ENCODE measurements around the gene AKAP3.

Gene AKAP3

GRCh38 chr12:4595881-4596280 is 53.0 kb downstream of the AKAP3 start:
- no peak for DNase-seq (ENCODE audit: low read depth)

GRCh38 chr12:4591180-4591687 is 57.6 kb downstream of the AKAP3 start:
- DNase-seq (ENCODE audit: low read depth) = no peak

- no peak for DNase-seq (ENCODE audit: low read depth)
Measured at GRCh38 chr12:4589941-4590340, 58.9 kb downstream of the AKAP3 start.

DNA sequence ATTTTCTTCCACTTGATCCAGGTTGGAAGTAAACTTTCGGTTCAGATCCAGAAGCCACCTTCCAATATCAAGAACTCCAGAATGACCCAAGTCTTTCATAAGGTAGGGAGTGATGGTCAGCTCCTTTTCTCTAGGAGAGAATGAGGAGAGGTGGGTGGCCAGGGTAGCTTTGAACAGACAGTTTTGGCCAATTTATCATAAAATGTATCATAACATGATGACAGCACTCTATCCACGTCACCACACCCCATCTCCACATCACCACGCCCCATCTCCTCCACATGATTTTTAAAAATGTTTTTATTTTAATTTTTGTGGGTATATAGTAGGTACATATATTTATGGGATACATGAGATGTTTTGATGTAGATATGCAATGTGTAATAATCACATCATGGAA is 59.9 kb downstream of the AKAP3 start:
- DNase-seq (ENCODE audit: low read depth) = no peak

DNA sequence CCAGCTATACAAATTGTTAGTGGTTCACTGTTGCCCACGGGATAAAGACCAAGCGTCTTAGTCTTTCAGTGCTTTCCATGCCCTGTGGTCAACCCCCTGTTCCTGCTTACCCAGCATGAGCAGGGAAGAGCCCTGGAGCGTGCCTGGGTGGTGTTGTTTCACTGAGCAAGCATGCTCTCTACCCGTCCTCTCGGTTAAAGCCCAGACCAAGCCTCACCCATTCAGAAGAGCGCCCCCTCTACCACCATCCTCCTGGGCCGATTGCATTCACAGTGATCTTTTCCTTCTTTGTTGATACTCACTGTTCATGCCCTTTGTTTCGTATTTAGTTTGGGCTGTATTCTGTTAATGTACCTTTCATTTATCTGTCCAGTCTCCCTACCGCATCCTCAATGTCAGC is 61.7 kb downstream of the AKAP3 start:
- no peak for DNase-seq (ENCODE audit: low read depth)

DNA sequence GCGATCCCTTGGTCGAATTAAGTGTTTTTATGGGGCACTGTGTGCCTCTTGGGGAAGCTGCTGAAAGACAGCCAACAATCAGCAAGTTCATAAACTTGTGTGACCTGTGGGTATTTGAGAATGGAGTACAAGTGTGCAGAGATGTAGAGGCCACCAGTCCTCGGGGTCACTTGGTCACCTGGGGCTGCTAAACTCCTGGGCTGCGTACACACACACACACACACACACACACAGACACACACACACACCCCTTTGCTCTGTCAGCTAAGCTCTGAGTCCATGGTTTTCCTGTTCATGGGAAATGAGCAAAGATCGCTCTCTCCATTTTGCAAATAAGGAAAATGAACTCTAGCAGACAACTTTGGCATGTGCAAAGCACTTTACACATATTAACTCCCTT is 62.4 kb downstream of the AKAP3 start:
- no peak for DNase-seq (ENCODE audit: low read depth)

DNA sequence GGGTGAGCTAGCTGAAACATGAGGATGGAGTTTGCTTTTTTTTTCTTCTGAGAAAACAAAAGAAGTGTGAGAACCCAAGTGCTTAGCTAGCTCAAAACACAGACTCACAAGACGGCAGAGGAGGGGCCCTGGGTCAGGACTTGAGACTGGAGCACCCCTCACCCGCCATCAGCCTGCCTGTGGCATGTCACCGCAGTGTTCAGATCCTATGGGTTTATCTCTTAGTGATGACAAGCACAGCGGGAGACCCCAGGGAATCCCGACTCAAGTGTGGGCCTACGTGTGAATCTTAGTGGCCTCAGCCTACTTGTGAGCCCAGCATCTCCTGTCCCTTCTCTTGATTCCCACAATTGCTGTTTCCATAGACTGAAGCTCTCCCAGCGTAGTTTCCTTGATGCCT is 64.0 kb downstream of the AKAP3 start:
- no peak for DNase-seq (ENCODE audit: low read depth)

DNA sequence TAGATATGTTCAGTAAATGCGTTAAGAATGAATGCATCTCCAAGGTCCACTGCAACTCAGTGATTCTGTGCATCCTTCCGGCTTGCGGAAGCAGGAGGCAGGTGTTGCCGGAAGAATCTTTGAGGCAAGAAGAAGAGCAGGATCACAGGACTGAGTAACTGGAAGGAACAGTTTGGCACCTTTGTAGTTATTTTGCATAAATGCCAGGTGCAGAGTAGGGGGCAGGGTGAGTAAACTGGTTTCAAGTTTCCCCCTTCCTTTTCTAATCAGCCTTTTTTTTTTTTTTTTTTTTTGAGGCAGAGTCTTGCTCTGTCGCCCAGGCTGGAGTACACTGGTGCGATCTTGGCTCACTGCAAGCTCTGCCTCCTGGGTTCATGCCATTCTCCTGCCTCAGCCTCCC is 64.6 kb downstream of the AKAP3 start:
- no peak for DNase-seq (ENCODE audit: low read depth)

DNA sequence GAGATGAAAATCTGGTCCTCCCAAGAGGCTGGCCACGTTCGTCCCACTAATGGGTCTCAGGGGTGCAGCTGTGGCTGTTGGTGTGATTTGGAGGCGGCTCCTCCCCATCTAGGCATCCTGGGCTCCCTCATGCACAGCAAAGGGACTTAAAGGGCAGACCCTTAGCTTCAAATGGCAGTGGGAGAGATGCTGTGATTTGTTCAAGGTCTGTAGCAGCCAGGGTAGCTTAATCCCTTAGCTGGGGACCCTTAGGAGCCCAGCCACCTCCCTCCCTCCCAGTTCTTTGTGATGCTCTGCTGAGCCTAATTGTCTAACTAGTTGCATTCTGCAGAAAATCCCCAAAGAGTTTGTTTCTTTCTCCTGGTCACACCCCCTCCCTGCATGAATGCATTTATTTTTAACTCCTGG is 68.6 kb downstream of the AKAP3 start:
- no peak for DNase-seq (ENCODE audit: low read depth)

DNA sequence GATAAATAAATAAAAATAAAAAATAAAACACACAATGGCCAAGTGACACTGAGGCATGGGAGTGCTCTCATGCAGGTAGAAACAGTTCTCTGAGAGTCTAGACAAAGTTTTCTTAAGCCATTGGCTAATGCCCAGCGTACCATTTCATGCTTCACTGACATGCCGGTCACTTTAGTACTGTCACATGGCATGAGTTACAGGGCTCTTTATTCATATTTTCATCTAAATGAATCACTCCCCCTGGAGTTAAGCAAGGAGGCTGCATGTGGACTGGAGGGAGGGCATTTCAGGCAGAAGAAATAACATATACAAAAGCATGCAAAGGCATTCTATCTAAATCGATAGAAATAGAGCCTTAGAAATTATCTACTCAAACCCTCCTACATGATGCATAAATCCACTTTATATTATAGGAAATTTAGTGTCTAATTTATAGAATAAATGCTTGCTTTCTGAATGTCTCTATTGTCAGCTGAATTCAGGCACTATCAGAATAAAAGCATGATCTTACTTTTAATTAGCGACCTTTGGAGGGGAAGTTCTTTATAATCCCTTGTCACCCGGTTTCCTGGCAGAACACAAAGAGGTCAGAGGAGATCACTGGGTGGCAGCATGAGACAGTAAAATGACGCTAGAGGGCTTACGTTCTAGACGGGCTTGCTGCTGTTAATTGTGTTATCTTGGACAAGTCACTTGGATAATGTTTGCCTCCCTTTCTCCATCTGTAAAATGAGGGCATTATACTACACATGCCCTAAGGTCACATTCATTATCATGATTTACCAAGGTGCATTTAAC is 69.3 kb downstream of the AKAP3 start:
- no peak for DNase-seq (ENCODE audit: low read depth)

GRCh38 chr12:4572680-4573079 is 76.2 kb downstream of the AKAP3 start:
- no peak for DNase-seq (ENCODE audit: low read depth)

- no peak for DNase-seq (ENCODE audit: low read depth)
Measured at GRCh38 chr12:4569261-4569660, 79.6 kb downstream of the AKAP3 start.

DNA sequence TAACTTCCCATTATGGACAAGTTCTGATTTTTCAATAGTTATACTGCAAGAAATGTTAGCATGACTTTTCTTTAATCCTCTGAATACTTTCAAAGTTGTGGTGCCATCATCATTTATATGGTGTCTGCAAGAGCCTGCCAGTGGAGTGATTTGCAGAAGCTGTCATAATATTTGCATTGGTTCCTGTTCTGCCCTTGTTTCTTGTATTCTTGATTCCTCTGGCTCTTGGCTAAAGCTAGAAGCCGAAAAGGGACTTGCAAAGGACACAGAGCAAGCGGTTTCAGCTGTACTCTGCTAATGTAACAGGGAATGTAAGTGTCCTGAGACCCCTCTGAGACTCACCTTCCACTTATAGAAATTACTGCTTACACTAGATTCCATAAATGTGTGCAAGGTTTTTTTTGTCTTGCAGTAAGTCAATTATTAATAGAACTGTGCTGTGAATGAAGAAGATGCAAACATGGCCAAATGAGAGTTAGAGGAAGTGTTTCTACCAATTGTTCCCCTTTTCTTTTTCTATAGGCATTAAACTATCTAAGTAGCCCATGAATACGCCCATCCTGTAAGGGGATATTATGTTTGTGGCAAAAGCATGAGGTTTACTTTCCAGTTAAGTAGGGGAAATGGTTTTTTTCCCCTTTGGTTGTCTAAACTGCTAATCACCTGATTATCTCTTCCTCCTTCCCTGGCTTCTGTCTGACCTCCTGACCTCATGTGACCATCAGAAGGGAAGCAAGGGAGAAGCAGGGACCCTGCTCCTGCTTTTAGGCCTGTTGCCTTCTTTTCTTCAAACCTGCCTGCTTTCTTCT is 81.6 kb downstream of the AKAP3 start:
- no peak for DNase-seq (ENCODE audit: low read depth)

DNA sequence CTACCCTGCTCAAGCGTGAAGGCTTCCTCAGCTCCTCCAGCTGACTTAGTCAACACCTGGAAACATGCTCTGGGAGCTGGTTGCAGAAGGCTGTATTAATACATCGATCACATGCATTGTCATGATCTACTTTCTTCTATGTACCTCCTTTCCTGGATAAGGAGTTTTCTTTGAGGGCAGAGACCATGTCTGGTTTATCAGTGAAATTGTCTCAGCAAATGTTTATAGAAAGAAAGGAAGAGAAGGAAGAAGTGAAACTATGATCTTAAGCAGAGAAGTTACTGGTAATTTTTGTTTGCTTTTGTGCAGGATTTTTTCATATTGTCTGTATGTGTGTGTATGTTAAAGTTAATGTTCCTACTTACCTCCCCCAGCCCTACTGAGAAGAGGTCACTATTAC is 82.4 kb downstream of the AKAP3 start:
- DNase-seq (ENCODE audit: low read depth) = no peak
